ENCODE results near the gene PXT1.

Gene PXT1

DNA sequence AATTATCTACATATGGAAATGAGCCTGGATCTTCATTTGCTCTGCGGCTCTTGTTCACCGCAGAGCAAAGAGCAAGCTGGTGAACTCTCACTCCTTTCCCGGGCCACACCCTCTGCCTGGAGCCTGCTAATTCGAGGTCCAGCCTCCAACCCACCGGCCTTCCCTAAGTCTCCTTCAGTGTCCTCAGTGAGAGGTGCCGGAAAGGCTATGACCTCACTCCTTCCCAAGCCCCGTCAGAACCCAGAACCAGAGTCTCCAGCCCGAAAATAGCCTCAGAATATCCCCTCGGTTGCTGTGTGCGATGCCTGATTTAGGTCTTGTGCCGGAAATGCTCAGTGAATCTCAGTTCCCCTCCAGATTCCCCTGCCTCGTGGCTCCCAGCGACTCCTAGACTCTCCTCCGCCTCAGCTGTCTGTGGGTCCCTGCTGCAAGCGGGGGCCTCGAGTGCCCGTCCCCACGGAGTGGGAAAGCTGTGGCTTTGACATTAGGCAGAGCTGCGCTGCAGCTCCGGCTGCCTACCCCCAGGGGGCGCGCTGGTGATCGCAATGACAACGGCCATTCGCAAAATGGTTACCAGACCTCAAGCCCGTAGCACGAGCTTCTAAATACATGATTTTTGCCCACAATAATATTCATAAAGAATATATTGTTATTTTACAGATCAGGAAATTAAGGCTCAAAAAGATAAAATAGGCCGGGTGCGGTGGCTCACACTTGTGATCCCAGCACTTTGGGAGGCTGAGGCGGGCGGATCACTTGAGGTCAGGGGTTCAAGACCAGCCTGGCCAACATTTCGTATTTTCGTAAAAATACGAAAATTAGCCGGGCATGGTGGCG is 101.8 kb downstream of the PXT1 start:
- H3K27ac Mint-ChIP-seq: no peak overlapping the region
- peaks cover 50% of the 10 kb centered on the region for H3K27me3 Mint-ChIP-seq (ENCODE audit: low read depth)
- H3K36me3 Mint-ChIP-seq (ENCODE audit: low read depth): no peaks in the 10 kb centered on the region
- H3K9me3 Mint-ChIP-seq: no peaks in the 10 kb centered on the region
- H3K4me3 Mint-ChIP-seq: peak overlapping the region; percentile 36
- peaks cover 18% of the 10 kb centered on the region for H3K4me1 Mint-ChIP-seq (ENCODE audit: low read depth)

All from T-helper 1 cell treated with Interleukin-12 subunit alpha and Interleukin-12 subunit beta and Interleukin-4 antibody, amounts not matched to agents 30 μg/mL and 1 μg/mL, for 36 hours (primary cell).